GM19099 (cell line): Measurements from ENCODE around the gene RBMS1.

Source experiments
- POLR2A ChIP-seq: IDR thresholded peaks from 3 replicates; pipeline ENCODE4 v1.6.1; 2011; ENCODE audit warnings: low read depth; ENCODE audit not compliant: insufficient read length; ENCODE audit errors: extremely low read depth

RBMS1 gene

GRCh38 chr2:160278101-160278878, 215.3 kb downstream of the RBMS1 start:
- no peak for TF ChIP-seq POLR2A

DNA sequence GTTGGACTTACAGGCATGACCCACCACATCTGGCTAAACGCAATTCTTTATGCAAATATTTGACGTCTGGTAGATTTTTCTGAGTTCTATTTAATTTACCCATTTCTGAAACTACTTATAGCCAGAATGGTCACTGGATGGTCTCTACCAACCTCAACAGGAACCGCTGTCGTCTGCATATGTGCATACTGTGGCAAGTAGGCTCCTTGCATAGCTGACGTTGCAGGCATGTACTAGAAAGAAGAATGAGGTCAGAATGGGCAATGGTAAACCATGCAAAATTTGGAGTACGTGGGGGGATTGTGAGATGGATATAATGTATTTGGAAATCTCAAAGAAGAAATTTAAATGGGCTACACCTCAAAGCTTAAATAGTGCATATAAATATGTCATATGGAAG, 216.5 kb downstream of the RBMS1 start:
- no peak for TF ChIP-seq POLR2A

GRCh38 chr2:160275656-160276055, 218.0 kb downstream of the RBMS1 start:
- no peak for TF ChIP-seq POLR2A

DNA sequence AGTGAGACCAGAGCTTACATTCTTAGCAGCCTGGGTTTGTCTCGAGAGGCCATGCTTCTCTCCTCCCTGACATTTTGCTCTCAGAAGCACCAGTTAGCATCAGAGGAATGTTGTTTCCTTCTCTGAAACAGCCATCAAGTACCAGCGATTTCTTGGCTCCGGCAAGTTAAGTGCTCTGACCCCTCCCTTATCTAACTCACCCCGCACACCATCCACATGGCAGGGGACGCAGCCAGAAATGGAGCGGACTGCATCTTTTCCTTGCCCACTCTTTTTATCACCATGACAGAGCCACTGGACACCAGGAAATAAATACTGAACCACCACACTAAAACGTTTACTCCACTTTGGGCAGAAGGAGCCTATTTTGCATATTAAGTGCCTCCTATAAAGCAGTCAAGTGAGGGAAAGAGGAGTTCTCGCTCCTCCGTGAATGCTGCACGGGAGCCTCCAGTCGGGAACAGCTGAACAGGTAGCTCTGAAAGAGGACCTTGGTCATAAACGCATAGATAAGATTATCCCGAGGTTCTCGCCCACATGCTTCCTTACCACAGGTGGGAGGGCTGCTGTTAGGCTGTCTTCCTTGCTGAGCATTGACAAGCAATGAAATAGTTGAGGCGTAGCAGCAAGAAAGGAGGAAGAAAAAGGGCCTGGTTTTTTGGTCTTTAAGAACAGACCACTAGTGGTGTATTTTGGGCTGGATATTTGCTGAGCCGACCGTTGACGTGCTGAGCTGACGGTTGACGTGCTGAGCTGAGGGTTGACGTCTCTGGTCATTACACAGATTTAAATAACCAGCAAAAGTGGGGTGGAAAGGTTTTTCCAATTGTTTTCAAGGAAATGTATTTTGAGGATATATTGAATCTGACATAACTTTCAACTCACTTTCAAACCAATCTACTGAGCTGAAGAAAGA, 222.2 kb downstream of the RBMS1 start:
- TF ChIP-seq POLR2A, result no peak

- TF ChIP-seq POLR2A, result no peak
These were observed 223.0 kb downstream of the RBMS1 start for GRCh38 chr2:160270571-160271113.

GRCh38 chr2:160269803-160270570, 223.6 kb downstream of the RBMS1 start:
- peak; percentile 30 for TF ChIP-seq POLR2A

DNA sequence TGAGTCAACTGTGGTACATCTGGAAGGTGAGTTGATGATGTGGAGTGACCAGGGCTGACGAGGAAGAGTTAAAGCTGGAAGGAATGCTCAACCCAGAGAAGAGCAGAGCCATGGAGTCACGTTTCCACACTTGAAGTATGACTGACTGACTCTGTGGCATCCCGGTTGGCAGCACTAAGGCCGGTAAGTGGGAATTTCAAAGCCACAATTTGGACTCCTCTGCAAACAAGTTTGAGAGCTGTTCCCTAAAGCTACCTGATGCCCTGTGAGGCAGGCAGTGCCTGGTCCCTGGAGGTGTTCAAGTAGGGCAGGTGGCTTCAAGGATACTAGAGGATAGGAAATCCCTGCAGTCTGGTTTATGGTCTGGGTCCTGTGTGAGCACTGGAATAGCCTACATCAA, 224.2 kb downstream of the RBMS1 start:
- TF ChIP-seq POLR2A, result no peak

DNA sequence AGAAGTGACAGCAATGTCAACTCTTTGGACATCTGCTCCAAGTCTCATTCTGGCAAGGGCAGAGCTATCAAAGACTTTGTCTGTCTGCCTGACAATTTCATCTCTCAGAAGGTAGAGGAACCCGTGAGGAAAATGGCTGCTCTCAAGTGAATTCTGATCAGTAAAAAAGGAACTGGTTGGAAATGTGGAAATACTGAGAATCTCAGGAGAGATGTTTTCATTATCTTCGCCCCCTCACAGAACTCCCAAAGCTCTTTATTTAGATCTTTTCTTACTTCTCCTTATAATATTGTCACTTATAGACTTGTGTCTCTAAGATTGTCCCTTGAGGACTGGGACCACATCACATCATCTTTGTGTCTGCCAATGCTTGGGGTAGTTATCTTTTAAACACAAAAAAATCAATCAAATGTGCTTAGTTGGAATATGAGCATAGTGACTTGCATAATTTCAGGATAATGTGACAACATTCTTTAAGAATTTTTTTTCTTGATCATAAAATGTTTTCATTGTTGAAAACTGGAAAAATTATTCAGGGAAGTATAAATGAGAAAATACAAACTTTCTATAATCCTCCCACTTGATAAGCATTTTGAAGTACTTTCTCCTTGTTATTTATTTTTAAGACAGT, 225.3 kb downstream of the RBMS1 start:
- no peak for TF ChIP-seq POLR2A

DNA sequence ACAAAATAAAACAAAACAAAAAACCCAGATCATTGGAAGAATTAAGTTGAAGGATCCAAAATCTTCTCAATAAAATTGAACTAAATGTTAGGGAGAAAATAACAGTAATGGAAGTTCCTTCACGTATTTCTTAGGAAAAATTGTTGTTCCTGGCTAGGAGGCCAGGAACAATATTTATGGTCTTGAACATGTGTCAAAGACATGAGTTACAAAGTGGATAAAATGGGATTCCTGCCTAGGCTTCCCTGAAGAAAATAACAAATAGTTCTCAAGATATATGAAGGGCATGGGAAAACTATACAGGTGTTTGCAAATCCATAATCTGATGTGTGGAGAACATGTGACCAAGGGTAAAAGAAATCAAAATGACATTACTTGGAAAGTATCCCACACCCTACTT, 225.9 kb downstream of the RBMS1 start:
- TF ChIP-seq POLR2A, result no peak

- no peak for TF ChIP-seq POLR2A
These were observed 226.6 kb downstream of the RBMS1 start for GRCh38 chr2:160267022-160267421.

DNA sequence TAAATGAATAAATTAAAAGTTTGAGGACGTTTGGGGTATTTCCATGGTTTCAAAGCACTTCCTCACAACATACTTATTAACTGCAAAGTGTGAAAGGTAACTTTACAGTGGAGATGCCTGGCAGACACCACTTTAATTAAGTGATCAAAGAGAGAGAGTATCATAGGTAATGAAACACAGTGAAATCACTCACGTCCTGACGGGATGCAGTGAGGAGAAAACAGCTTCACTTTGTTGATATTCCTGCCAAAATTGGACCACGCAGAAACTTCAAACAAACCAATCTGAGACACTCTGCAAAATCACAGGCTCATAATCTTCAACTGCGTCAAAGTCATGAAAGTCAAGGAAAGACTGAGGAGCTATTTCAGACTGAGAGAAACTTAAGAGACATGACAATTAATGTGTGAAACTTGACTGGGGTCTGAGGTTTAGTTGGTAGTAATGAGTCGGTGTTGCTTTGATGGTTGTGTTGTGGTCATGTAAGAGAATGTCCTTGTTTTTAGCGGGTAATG, 227.5 kb downstream of the RBMS1 start:
- TF ChIP-seq POLR2A, result no peak

DNA sequence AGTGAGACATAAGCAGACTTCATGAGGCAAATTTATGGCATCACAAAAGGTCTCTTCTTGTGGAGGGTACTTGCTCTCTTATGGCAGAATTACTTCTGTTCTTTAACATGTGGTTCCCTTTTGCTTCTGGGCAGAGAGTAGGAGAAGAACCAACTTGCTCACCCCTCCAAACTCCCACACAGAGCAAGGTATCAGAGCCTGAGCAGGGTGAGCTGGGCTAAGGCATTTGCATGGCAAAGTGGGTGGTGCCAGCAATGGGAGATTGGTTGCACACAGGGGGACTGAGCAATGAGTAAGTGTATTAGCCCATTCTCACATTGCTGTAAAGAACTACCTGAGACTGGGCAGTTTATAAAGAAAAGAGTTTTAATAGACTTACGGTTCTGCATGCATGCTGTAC, 229.3 kb downstream of the RBMS1 start:
- TF ChIP-seq POLR2A, result no peak

GRCh38 chr2:160261732-160262131, 231.9 kb downstream of the RBMS1 start:
- no peak for TF ChIP-seq POLR2A

- TF ChIP-seq POLR2A, result no peak
These were observed 235.2 kb downstream of the RBMS1 start for GRCh38 chr2:160258492-160258805.
